H1 (cell line): ENCODE results near the gene SAFB. TPM values are rescaled to one million over a fixed set of nuclear protein-coding genes. Genes with fewer than 3 reads are reported as not detected.

Experiments used
- HDAC6 ChIP-seq: IDR thresholded peaks from one replicate; pipeline ENCODE4 v1.7.1; 2012; ENCODE audit warnings: low read depth, mild to moderate bottlenecking, inconsistent platforms, low read length, moderate library complexity
- RBBP5 ChIP-seq: IDR thresholded peaks from 2 replicates; pipeline ENCODE4 v1.7.1; 2012; ENCODE audit warnings: low read depth, mild to moderate bottlenecking, inconsistent platforms, low read length, moderate library complexity, borderline replicate concordance
- RXRA ChIP-seq: IDR thresholded peaks from 2 replicates; pipeline ENCODE4 v1.6.1; 2011; ENCODE audit warnings: low read depth, mild to moderate bottlenecking, low read length, moderate library complexity; ENCODE audit not compliant: insufficient read depth
- SIRT6 ChIP-seq: IDR thresholded peaks from one replicate; pipeline ENCODE4 v1.7.1; 2012; ENCODE audit warnings: low read length, inconsistent platforms
- SP2 ChIP-seq: IDR thresholded peaks from 2 replicates; pipeline ENCODE4 v1.6.1; 2012; ENCODE audit warnings: mild to moderate bottlenecking, low read length, inconsistent platforms
- polyA plus RNA-seq, 7 experiments: library from polyadenylated mRNA; depleted of rRNA in 3 of 7; stranded (reverse) in 5 of 7; unstranded in 2 of 7; fragments of >200 nt in 5 of 7; fragments of 200-250 nt in 2 of 7; gene quantifications; 1 replicate in 5 of 7; 2 replicates in 1 of 7; 4 replicates in 1 of 7; pipeline versions ENCODE4 v1.2.1 to v1.2.3, GENCODE V29; 2011 to 2013; ENCODE audit warnings: missing spikeins in 2 of 7, mixed read lengths in 2 of 7
- total RNA-seq: library from RNA; stranded (reverse); fragmentation: NEBNext Ultra II Directional; extraction: Animal tissue kit (Norgen Biotek cat#: 25700); gene quantifications from 2 replicates; pipeline ENCODE4 v1.2.1, GENCODE V29; 2021

SAFB gene
- total and polyA plus RNA-seq, 2 of the 8 experiments (the other 6 are each of a cell fraction or from before 2014, with no cell fraction given) = 27.0 to 110 TPM

- TF ChIP-seq RXRA = no peak
- TF ChIP-seq HDAC6 = no peak
- no peak for TF ChIP-seq RBBP5
- TF ChIP-seq SIRT6 = no peak
- TF ChIP-seq SP2 = no peak
Measured at GRCh38 chr19:5707576-5708575, 85.0 kb downstream of the SAFB start (continued).
